Sigmoid colon (tissue), 4 donors: Measurements from ENCODE around the gene TENT4A.

Experiments
- EP300 ChIP-seq, 4 donors: sonication (generic); formaldehyde crosslinking; IDR thresholded peaks; one replicate each; pipeline ENCODE4 v1.6.1; 2017; ENCODE audit warnings: antibody characterized with exemption in 4 of 4
- POLR2AphosphoS5 ChIP-seq, 4 donors: sonication (generic); formaldehyde crosslinking; IDR thresholded peaks; one replicate each; pipeline ENCODE4 v1.6.1; 2017; ENCODE audit warnings: antibody characterized with exemption in 4 of 4
- TF ChIP-seq, protein P1 (sequence below), 4 experiments: fragments of 450-650 bp in 3 of 4; fragments of 200-600 bp in 1 of 4; IDR thresholded peaks; one replicate each; pipeline ENCODE4 v1.5.1; 2016 to 2019; ENCODE audit warnings: antibody characterized with exemption in 4 of 4, mild to moderate bottlenecking in 3 of 4, moderate library complexity in 2 of 4

GRCh38 chr5:6803981-6804550, 90.8 kb downstream of the TENT4A start:
- TF ChIP-seq, protein P1, sequence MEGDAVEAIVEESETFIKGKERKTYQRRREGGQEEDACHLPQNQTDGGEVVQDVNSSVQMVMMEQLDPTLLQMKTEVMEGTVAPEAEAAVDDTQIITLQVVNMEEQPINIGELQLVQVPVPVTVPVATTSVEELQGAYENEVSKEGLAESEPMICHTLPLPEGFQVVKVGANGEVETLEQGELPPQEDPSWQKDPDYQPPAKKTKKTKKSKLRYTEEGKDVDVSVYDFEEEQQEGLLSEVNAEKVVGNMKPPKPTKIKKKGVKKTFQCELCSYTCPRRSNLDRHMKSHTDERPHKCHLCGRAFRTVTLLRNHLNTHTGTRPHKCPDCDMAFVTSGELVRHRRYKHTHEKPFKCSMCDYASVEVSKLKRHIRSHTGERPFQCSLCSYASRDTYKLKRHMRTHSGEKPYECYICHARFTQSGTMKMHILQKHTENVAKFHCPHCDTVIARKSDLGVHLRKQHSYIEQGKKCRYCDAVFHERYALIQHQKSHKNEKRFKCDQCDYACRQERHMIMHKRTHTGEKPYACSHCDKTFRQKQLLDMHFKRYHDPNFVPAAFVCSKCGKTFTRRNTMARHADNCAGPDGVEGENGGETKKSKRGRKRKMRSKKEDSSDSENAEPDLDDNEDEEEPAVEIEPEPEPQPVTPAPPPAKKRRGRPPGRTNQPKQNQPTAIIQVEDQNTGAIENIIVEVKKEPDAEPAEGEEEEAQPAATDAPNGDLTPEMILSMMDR (IDR thresholded peaks at IDR 0.05): no peak
- no peak for TF ChIP-seq POLR2AphosphoS5 (IDR thresholded peaks at IDR 0.05)
- no peak for TF ChIP-seq EP300 (IDR thresholded peaks at IDR 0.05)
